Thymus (tissue), 11 donors: ENCODE results near the gene C1QL1. TPM values are rescaled to one million over a fixed set of nuclear protein-coding genes. Genes with fewer than 3 reads are reported as not detected.
"Not testable (repeated sequence)": the region's sequence is repeated elsewhere in the genome, so short reads cannot be mapped to it uniquely, and the experiment has no call there.

ENCODE experiments used
- DNase-seq, 9 donors: peaks; one replicate each; pipeline ENCODE4 v3.0.0-alpha.2; 2013; ENCODE audit warnings: low spot score in 9 of 9, low read depth in 6 of 9, missing footprints in 1 of 9
- H3K27ac ChIP-seq, 2 donors: one replicate each; pipeline ENCODE4 v1.5.1; 2013; ENCODE audit warnings: control low read depth in 1 of 2, low read depth in 1 of 2, low read length in 1 of 2, mild to moderate bottlenecking in 1 of 2, moderate library complexity in 1 of 2
- H3K27me3 ChIP-seq, 2 donors: one replicate each; pipeline ENCODE4 v1.5.1; 2013; ENCODE audit warnings: low read length in 1 of 2; ENCODE audit not compliant: control insufficient read depth in 2 of 2, insufficient read depth in 1 of 2
- H3K36me3 ChIP-seq, 2 donors: one replicate each; pipeline ENCODE4 v1.5.1; 2013; ENCODE audit warnings: low read length in 1 of 2, mild to moderate bottlenecking in 1 of 2, moderate library complexity in 1 of 2; ENCODE audit not compliant: control insufficient read depth in 2 of 2, insufficient read depth in 2 of 2
- H3K4me1 ChIP-seq, 2 donors: one replicate each; pipeline ENCODE4 v1.5.1; 2013; ENCODE audit warnings: low read length in 2 of 2; ENCODE audit not compliant: control insufficient read depth in 2 of 2, insufficient read depth in 2 of 2
- H3K4me3 ChIP-seq, 2 donors: one replicate each; pipeline ENCODE4 v1.5.1; 2013; ENCODE audit warnings: low read length in 2 of 2, control low read depth in 1 of 2, mild to moderate bottlenecking in 1 of 2
- H3K9me3 ChIP-seq, 2 donors: one replicate each; pipeline ENCODE4 v1.5.1; 2013; ENCODE audit warnings: low read length in 1 of 2, mild to moderate bottlenecking in 1 of 2; ENCODE audit not compliant: control insufficient read depth in 2 of 2, insufficient read depth in 1 of 2
- WGBS: extraction: QIAGEN DNeasy Blood & Tissue Kit; methylation state at CpG from one replicate; pipeline ENCODE4 v1.1.7; 2013; 5-methylcytosine and 5-hydroxymethylcytosine counted together
- polyA plus RNA-seq: library from polyadenylated mRNA; stranded (reverse); fragments of 200-250 nt; gene quantifications from one replicate; pipeline ENCODE4 v1.2.3, GENCODE V29; 2013
- total RNA-seq: library from RNA; stranded (reverse); fragments of 120-200 nt; gene quantifications from one replicate; pipeline ENCODE4 v1.2.4, GENCODE V29; 2013
- donor health status: healthy.

C1QL1 gene
- total and polyA plus RNA-seq, 2 donors = 0.09 to 0.23 TPM

GRCh38 chr17:44955674-44956425 is 12.3 kb downstream of the C1QL1 start:
- peaks cover 0 to 6% of the 10 kb centered on the region in 2 donors for H3K4me1 ChIP-seq
- H3K9me3 ChIP-seq = peaks cover 0 to 3% of the 10 kb centered on the region in 2 donors
- H3K27me3 ChIP-seq = peaks cover 24 to 76% of the 10 kb centered on the region in 2 donors
- WGBS = 82% methylated on average over 8 of the region's 8 CpGs
- H3K27ac ChIP-seq = no peak overlapping the region
- H3K36me3 ChIP-seq = no peaks in the 10 kb centered on the region
- no peak for DNase-seq
- H3K4me3 ChIP-seq = no peak overlapping the region

GRCh38 chr17:44952946-44953475 is 15.1 kb downstream of the C1QL1 start:
- Histone ChIP-seq H3K4me1 (peaks cover 4 to 5% of the 10 kb centered on the region in 2 donors), H3K36me3 (no peaks in the 10 kb centered on the region), H3K27ac (no peak overlapping the region), H3K27me3 (peaks cover 7 to 48% of the 10 kb centered on the region in 2 donors), H3K9me3 (no peaks in the 10 kb centered on the region), H3K4me3 (no peak overlapping the region)
- 95% methylated on average over 6 of the region's 6 CpGs for WGBS
- no peak for DNase-seq

- WGBS = 76% methylated on average over 7 of the region's 7 CpGs
- Histone ChIP-seq H3K4me1 (peaks cover 12 to 17% of the 10 kb centered on the region in 2 donors), H3K27ac (peak overlapping the region in 1 of 2 donors; percentile 69), H3K4me3 (peak overlapping the region; percentile 79 to 88), H3K9me3 (no peaks in the 10 kb centered on the region), H3K27me3 (peaks cover 0 to 11% of the 10 kb centered on the region in 2 donors), H3K36me3 (peaks cover 0 to 12% of the 10 kb centered on the region in 2 donors)
- no peak for DNase-seq
Observed at GRCh38 chr17:44948315-44948795, 19.7 kb downstream of the C1QL1 start.

GRCh38 chr17:44947461-44948314 is 20.4 kb downstream of the C1QL1 start, which contains the start of gene KIF18B:
Gene KIF18B (minus strand): TSS chr17:44947773. CDS start chr17:44936344, 11,429 bp downstream.
- WGBS = 3% methylated on average over 62 of the region's 62 CpGs
- peak within 1 kb of the TSS; percentile 69 to 91 for H3K27ac ChIP-seq
- no peaks in the 10 kb centered on the region for H3K9me3 ChIP-seq
- H3K36me3 ChIP-seq = peaks cover 0 to 14% of the 10 kb centered on the region in 2 donors
- H3K27me3 ChIP-seq = peaks cover 0 to 4% of the 10 kb centered on the region in 2 donors
- peak; percentile 77 to 96 (median 89) for DNase-seq
- H3K4me1 ChIP-seq = peaks cover 12 to 17% of the 10 kb centered on the region in 2 donors
- H3K4me3 ChIP-seq = peak within 1 kb of the TSS; percentile 79 to 88

GRCh38 chr17:44945652-44946051 is 22.5 kb downstream of the C1QL1 start:
- WGBS = 99% methylated on average over 10 of the region's 10 CpGs
- Histone ChIP-seq H3K4me1 (peaks cover 12 to 26% of the 10 kb centered on the region in 2 donors), H3K36me3 (peaks cover 0 to 31% of the 10 kb centered on the region in 2 donors)
- not testable (repeated sequence) for H3K4me3 ChIP-seq, H3K9me3 ChIP-seq, H3K27me3 ChIP-seq, H3K27ac ChIP-seq, DNase-seq

GRCh38 chr17:44942456-44942855 is 25.6 kb downstream of the C1QL1 start:
- H3K36me3 ChIP-seq = peaks cover 0 to 46% of the 10 kb centered on the region in 2 donors
- no peaks in the 10 kb centered on the region for H3K27me3 ChIP-seq
- H3K4me1 ChIP-seq = peaks cover 7 to 22% of the 10 kb centered on the region in 2 donors
- 96% methylated on average over 4 of the region's 4 CpGs for WGBS
- DNase-seq = no peak
- peaks cover 0 to 5% of the 10 kb centered on the region in 2 donors for H3K9me3 ChIP-seq
- no peak overlapping the region for H3K4me3 ChIP-seq
- no peak overlapping the region for H3K27ac ChIP-seq

GRCh38 chr17:44941712-44942331 is 26.3 kb downstream of the C1QL1 start:
- peaks cover 0 to 5% of the 10 kb centered on the region in 2 donors for H3K9me3 ChIP-seq
- peaks cover 0 to 49% of the 10 kb centered on the region in 2 donors for H3K36me3 ChIP-seq
- WGBS = 95% methylated on average over 9 of the region's 9 CpGs
- no peaks in the 10 kb centered on the region for H3K27me3 ChIP-seq
- no peak overlapping the region for H3K27ac ChIP-seq
- no peak for DNase-seq
- no peak overlapping the region for H3K4me3 ChIP-seq
- H3K4me1 ChIP-seq = peaks cover 7 to 16% of the 10 kb centered on the region in 2 donors

- Histone ChIP-seq H3K27ac (no peak overlapping the region), H3K4me3 (no peak overlapping the region), H3K36me3 (peaks cover 5 to 56% of the 10 kb centered on the region in 2 donors), H3K27me3 (no peaks in the 10 kb centered on the region), H3K4me1 (peaks cover 2 to 15% of the 10 kb centered on the region in 2 donors), H3K9me3 (peaks cover 0 to 5% of the 10 kb centered on the region in 2 donors)
- no peak for DNase-seq
- WGBS = 93% methylated on average over 1 of the region's 1 CpG
Observed at GRCh38 chr17:44940768-44941167, 27.3 kb downstream of the C1QL1 start.
